Gastroesophageal sphincter (tissue), 3 donors: ENCODE data around the gene RNU1-4.
"Not testable (repeated sequence)": the region's sequence is repeated elsewhere in the genome, so short reads cannot be mapped to it uniquely, and the experiment has no call there.

Source experiments
- EP300 ChIP-seq: sonication (generic); formaldehyde crosslinking; IDR thresholded peaks from one replicate; pipeline ENCODE4 v1.6.1; 2017; ENCODE audit warnings: antibody characterized with exemption, mild to moderate bottlenecking
- POLR2A ChIP-seq, 2 donors: fragments of 450-650 bp; IDR thresholded peaks; one replicate each; pipeline ENCODE4 v1.6.1; 2017; ENCODE audit warnings: antibody characterized with exemption in 2 of 2, mild to moderate bottlenecking in 2 of 2, moderate library complexity in 1 of 2
- POLR2AphosphoS5 ChIP-seq: sonication (generic); formaldehyde crosslinking; IDR thresholded peaks from one replicate; pipeline ENCODE4 v1.6.1; 2017; ENCODE audit warnings: antibody characterized with exemption
- TF ChIP-seq, protein P1 (sequence below), 4 experiments: fragments of 200-600 bp in 2 of 4; fragments of 450-650 bp in 2 of 4; sonication (generic) in 1 of 4; IDR thresholded peaks; one replicate each; pipeline ENCODE4 v1.5.1; 2017 to 2019; ENCODE audit warnings: antibody characterized with exemption in 4 of 4, mild to moderate bottlenecking in 2 of 4, moderate library complexity in 2 of 4

DNA sequence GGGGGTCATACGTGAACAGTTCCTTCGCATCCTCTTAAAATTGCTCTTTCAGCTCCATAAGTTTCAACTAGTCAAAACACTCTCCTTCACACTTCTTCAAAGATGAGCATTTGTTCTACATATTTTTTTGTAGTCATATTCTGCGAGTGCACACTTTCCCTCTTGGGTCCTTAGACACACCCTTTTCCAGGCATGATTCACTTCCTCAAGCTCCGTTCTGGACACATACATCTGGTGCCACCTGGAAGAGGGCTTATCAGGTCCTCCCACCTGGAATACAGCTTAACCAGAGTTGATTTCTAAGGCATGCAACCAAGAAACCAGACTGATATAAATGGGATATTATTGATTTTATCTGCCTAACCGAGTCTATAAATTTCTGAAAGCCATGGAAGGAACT lies 47.4 kb downstream of the RNU1-4 start:
- TF ChIP-seq POLR2A (IDR thresholded peaks at IDR 0.05); POLR2AphosphoS5; EP300: not testable (repeated sequence)
- TF ChIP-seq, protein P1, sequence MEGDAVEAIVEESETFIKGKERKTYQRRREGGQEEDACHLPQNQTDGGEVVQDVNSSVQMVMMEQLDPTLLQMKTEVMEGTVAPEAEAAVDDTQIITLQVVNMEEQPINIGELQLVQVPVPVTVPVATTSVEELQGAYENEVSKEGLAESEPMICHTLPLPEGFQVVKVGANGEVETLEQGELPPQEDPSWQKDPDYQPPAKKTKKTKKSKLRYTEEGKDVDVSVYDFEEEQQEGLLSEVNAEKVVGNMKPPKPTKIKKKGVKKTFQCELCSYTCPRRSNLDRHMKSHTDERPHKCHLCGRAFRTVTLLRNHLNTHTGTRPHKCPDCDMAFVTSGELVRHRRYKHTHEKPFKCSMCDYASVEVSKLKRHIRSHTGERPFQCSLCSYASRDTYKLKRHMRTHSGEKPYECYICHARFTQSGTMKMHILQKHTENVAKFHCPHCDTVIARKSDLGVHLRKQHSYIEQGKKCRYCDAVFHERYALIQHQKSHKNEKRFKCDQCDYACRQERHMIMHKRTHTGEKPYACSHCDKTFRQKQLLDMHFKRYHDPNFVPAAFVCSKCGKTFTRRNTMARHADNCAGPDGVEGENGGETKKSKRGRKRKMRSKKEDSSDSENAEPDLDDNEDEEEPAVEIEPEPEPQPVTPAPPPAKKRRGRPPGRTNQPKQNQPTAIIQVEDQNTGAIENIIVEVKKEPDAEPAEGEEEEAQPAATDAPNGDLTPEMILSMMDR (IDR thresholded peaks at IDR 0.05), result not testable (repeated sequence)
